Measurements from ENCODE around the gene DMRTA1.

GRCh38 chr9:22416692-22417060 lies 29.9 kb upstream of the DMRTA1 start:
- TF ChIP-seq CTCF (IDR thresholded peaks at IDR 0.05) (no peak), POLR2A (IDR thresholded peaks at IDR 0.05) (no peak), EP300 (IDR thresholded peaks at IDR 0.05; ENCODE audit: low read depth) (no peak)

Data from transverse colon (tissue), 3 donors.